GM18868 (cell line): ENCODE measurements around the gene TIAM2.
"Not testable (repeated sequence)": the region's sequence is repeated elsewhere in the genome, so short reads cannot be mapped to it uniquely, and the experiment has no call there.

ENCODE experiments used
- ATAC-seq: cut with Tn5 transposase; IDR thresholded peaks from one replicate; pipeline ENCODE4 v1.9.1; 2021; ENCODE audit warnings: mild to moderate bottlenecking, moderate library complexity; ENCODE audit not compliant: unreplicated experiment

Gene TIAM2

GRCh38 chr6:155154158-155154830, 159.2 kb downstream of the TIAM2 start:
- ATAC-seq: no peak

GRCh38 chr6:155155787-155156447, 160.8 kb downstream of the TIAM2 start:
- no peak for ATAC-seq

GRCh38 chr6:155157101-155157500, 162.0 kb downstream of the TIAM2 start:
- no peak for ATAC-seq

- ATAC-seq: peak; percentile 43
These were observed 163.1 kb downstream of the TIAM2 start for GRCh38 chr6:155158030-155158843.

GRCh38 chr6:155162682-155163081, 167.6 kb downstream of the TIAM2 start:
- no peak for ATAC-seq

- ATAC-seq: no peak
These were observed 168.5 kb downstream of the TIAM2 start for GRCh38 chr6:155163601-155164000.

- no peak for ATAC-seq
These were observed 170.1 kb downstream of the TIAM2 start for GRCh38 chr6:155165029-155165710.

GRCh38 chr6:155170519-155170918, 175.4 kb downstream of the TIAM2 start:
- no peak for ATAC-seq

- peak; percentile 86 for ATAC-seq
These were observed 176.1 kb downstream of the TIAM2 start for GRCh38 chr6:155171109-155171746.

GRCh38 chr6:155171747-155172449, 176.8 kb downstream of the TIAM2 start:
- ATAC-seq: peak; percentile 2

- no peak for ATAC-seq
These were observed 178.4 kb downstream of the TIAM2 start for GRCh38 chr6:155173488-155173887.

- peak; percentile 57 for ATAC-seq
These were observed 179.6 kb downstream of the TIAM2 start for GRCh38 chr6:155174576-155175211.

- ATAC-seq: peak; percentile 11
These were observed 182.3 kb downstream of the TIAM2 start for GRCh38 chr6:155177363-155177961.

- ATAC-seq: peak; percentile 78
These were observed 186.4 kb downstream of the TIAM2 start for GRCh38 chr6:155181498-155181897.

GRCh38 chr6:155182103-155182502, 187.0 kb downstream of the TIAM2 start:
- no peak for ATAC-seq

- ATAC-seq: no peak
These were observed 188.0 kb downstream of the TIAM2 start for GRCh38 chr6:155183095-155183494.

GRCh38 chr6:155185041-155185440, 189.9 kb downstream of the TIAM2 start:
- ATAC-seq: not testable (repeated sequence)

GRCh38 chr6:155185544-155185943, 190.4 kb downstream of the TIAM2 start:
- ATAC-seq: no peak

- ATAC-seq: peak; percentile 34
These were observed 191.0 kb downstream of the TIAM2 start for GRCh38 chr6:155186052-155186658.
